ENCODE data around the gene RPRD2. TPM values are rescaled to one million over a fixed set of nuclear protein-coding genes. Genes with fewer than 3 reads are reported as not detected.

The RPRD2 gene
- total RNA-seq, 1 experiment from 2014 or later = 46.6 TPM

GRCh38 chr1:150505431-150505830 is 141.5 kb downstream of the RPRD2 start:
- intact Hi-C loops (cut with micrococcal nuclease; ENCODE audit: unreplicated experiment) = no loop called here
- no peak for DNase-seq (ENCODE audit: low spot score)
- ChIA-PET POLR2A (ENCODE audit: low non-redundant PET) (no interaction called here), CTCF (no interaction called here)
- Histone ChIP-seq H3K4me1 (ENCODE audit: insufficient read depth, low read length, poor library complexity, severe bottlenecking) (peaks cover 15% of the 10 kb centered on the region), H3K27me3 (replicated peaks; ENCODE audit: insufficient read depth, low read depth, low read length, poor library complexity) (no peaks in the 10 kb centered on the region), H3K4me3 (ENCODE audit: low read depth, low read length, poor library complexity, severe bottlenecking) (no peak overlapping the region), H3K9me3 (ENCODE audit: low read depth, low read length, poor library complexity, severe bottlenecking) (no peaks in the 10 kb centered on the region), H3K36me3 (ENCODE audit: insufficient read depth, low read length, poor library complexity, severe bottlenecking) (peaks cover 12% of the 10 kb centered on the region), H3K27ac (ENCODE audit: low read depth, low read length, poor library complexity, severe bottlenecking) (no peak overlapping the region)
- TF ChIP-seq CTCF (conservative IDR thresholded peaks at IDR 0.05; ENCODE audit: low read depth, low read length) (no peak), EZH2 (IDR thresholded peaks at IDR 0.05; ENCODE audit: borderline replicate concordance, low read depth, low read length, poor library complexity, severe bottlenecking) (no peak)
- BruUV-seq (replicated peaks) = no TSS peak

GRCh38 chr1:150507912-150508864 is 144.2 kb downstream of the RPRD2 start, which contains the start of gene ECM1:
ECM1 (plus strand) TSS chr1:150508109; CDS start chr1:150508210, 101 bp downstream.
- intact Hi-C loops (cut with micrococcal nuclease; ENCODE audit: unreplicated experiment) = no loop called here
- DNase-seq (ENCODE audit: low spot score) = peak; percentile 90
- TF ChIP-seq EZH2 (IDR thresholded peaks at IDR 0.05; ENCODE audit: borderline replicate concordance, low read depth, low read length, poor library complexity, severe bottlenecking) = no peak
- TF ChIP-seq CTCF (conservative IDR thresholded peaks at IDR 0.05; ENCODE audit: low read depth, low read length) = no peak
- H3K27ac ChIP-seq (ENCODE audit: low read depth, low read length, poor library complexity, severe bottlenecking) = peak within 1 kb of the TSS; percentile 81
- ChIA-PET POLR2A (ENCODE audit: low non-redundant PET) (interaction anchor here (0.7 kb wide), 2 partner anchors 47 to 469 kb away, joined by 3 read pairs; no protein-coding TSS in a partner anchor), CTCF (no interaction called here)
- TSS peak; percentile 62 for BruUV-seq (replicated peaks)
- H3K9me3 ChIP-seq (ENCODE audit: low read depth, low read length, poor library complexity, severe bottlenecking) = no peaks in the 10 kb centered on the region
- peaks cover 16% of the 10 kb centered on the region for H3K36me3 ChIP-seq (ENCODE audit: insufficient read depth, low read length, poor library complexity, severe bottlenecking)
- H3K4me1 ChIP-seq (ENCODE audit: insufficient read depth, low read length, poor library complexity, severe bottlenecking) = peaks cover 15% of the 10 kb centered on the region
- H3K27me3 ChIP-seq (replicated peaks; ENCODE audit: insufficient read depth, low read depth, low read length, poor library complexity) = no peaks in the 10 kb centered on the region
- H3K4me3 ChIP-seq (ENCODE audit: low read depth, low read length, poor library complexity, severe bottlenecking) = peak within 1 kb of the TSS; percentile 31

- Histone ChIP-seq H3K27me3 (replicated peaks; ENCODE audit: insufficient read depth, low read depth, low read length, poor library complexity) (no peaks in the 10 kb centered on the region), H3K36me3 (ENCODE audit: insufficient read depth, low read length, poor library complexity, severe bottlenecking) (peaks cover 16% of the 10 kb centered on the region), H3K4me1 (ENCODE audit: insufficient read depth, low read length, poor library complexity, severe bottlenecking) (peaks cover 15% of the 10 kb centered on the region), H3K27ac (ENCODE audit: low read depth, low read length, poor library complexity, severe bottlenecking) (peak overlapping the region; percentile 81), H3K9me3 (ENCODE audit: low read depth, low read length, poor library complexity, severe bottlenecking) (no peaks in the 10 kb centered on the region), H3K4me3 (ENCODE audit: low read depth, low read length, poor library complexity, severe bottlenecking) (no peak overlapping the region)
- CTCF ChIA-PET = no interaction called here
- intact Hi-C loops (cut with micrococcal nuclease; ENCODE audit: unreplicated experiment) = no loop called here
- no TSS peak for BruUV-seq (replicated peaks)
- no peak for TF ChIP-seq CTCF (conservative IDR thresholded peaks at IDR 0.05; ENCODE audit: low read depth, low read length)
- no peak for TF ChIP-seq EZH2 (IDR thresholded peaks at IDR 0.05; ENCODE audit: borderline replicate concordance, low read depth, low read length, poor library complexity, severe bottlenecking)
- POLR2A ChIA-PET (ENCODE audit: low non-redundant PET) = no interaction called here
- no peak for DNase-seq (ENCODE audit: low spot score)
Observed at GRCh38 chr1:150508982-150509381, 145.0 kb downstream of the RPRD2 start.

Data from A673 (cell line).